HG03521 (cell line): ENCODE measurements around the gene SETDB2.

Source experiments
- ATAC-seq: cut with Tn5 transposase; IDR thresholded peaks from one replicate; pipeline ENCODE4 v1.9.1; 2021; ENCODE audit warnings: mild to moderate bottlenecking, moderate library complexity; ENCODE audit not compliant: unreplicated experiment

SETDB2 gene

GRCh38 chr13:49528161-49528560 lies 84.1 kb downstream of the SETDB2 start:
- ATAC-seq: no peak

- ATAC-seq: no peak
These were observed 86.4 kb downstream of the SETDB2 start for GRCh38 chr13:49530457-49530856.

- ATAC-seq: no peak
These were observed 88.5 kb downstream of the SETDB2 start for GRCh38 chr13:49532593-49532992.

GRCh38 chr13:49533011-49533410 lies 88.9 kb downstream of the SETDB2 start:
- no peak for ATAC-seq

GRCh38 chr13:49533591-49534269 lies 89.7 kb downstream of the SETDB2 start:
- ATAC-seq: no peak

- ATAC-seq: no peak
These were observed 92.2 kb downstream of the SETDB2 start for GRCh38 chr13:49536144-49536873.

GRCh38 chr13:49538404-49538803 lies 94.3 kb downstream of the SETDB2 start:
- no peak for ATAC-seq

- ATAC-seq: no peak
These were observed 95.2 kb downstream of the SETDB2 start for GRCh38 chr13:49539313-49539712.

- ATAC-seq: no peak
These were observed 95.7 kb downstream of the SETDB2 start for GRCh38 chr13:49539746-49540145.

- ATAC-seq: no peak
These were observed 96.5 kb downstream of the SETDB2 start for GRCh38 chr13:49540552-49540951.

GRCh38 chr13:49543656-49544055 lies 99.6 kb downstream of the SETDB2 start:
- ATAC-seq: no peak
